K562 (cell line): ENCODE results near the gene DAP.

Experiments
- CTCF ChIP-seq, 3 experiments: IDR thresholded peaks in 2 of 3; conservative IDR thresholded peaks in 1 of 3; 2 replicates each; pipeline ENCODE4 v1.5.1; 2011 to 2012; ENCODE audit warnings: low read length in 3 of 3, mild to moderate bottlenecking in 3 of 3, control low read depth in 2 of 3, improper control_type of control experiment in 1 of 3, inconsistent platforms in 1 of 3, low read depth in 1 of 3, mixed read lengths in 1 of 3, moderate library complexity in 1 of 3; ENCODE audit not compliant: insufficient read depth in 2 of 3
- ETV6 ChIP-seq, 3 experiments: fragments of 150-350 bp in 1 of 3; sonication (generic) in 1 of 3; formaldehyde crosslinking in 1 of 3; IDR thresholded peaks; 2 replicates each; pipeline versions ENCODE4 v1.6.1 to v1.8.0; 2014 to 2022; ENCODE audit warnings: borderline replicate concordance in 2 of 3, low read depth in 2 of 3, antibody characterized with exemption in 1 of 3, low read length in 1 of 3, mild to moderate bottlenecking in 1 of 3, missing genetic modification reagents in 1 of 3
- FOS ChIP-seq: IDR thresholded peaks from 3 replicates; pipeline ENCODE4 v1.6.1; 2011; ENCODE audit not compliant: insufficient read length; ENCODE audit errors: extremely low read depth
- MAFK ChIP-seq: IDR thresholded peaks from 2 replicates; pipeline ENCODE4 v1.6.1; 2011; ENCODE audit warnings: low read length, improper control_type of control experiment
- POLR2A ChIP-seq: fragments of 450-650 bp; conservative IDR thresholded peaks from 2 replicates; pipeline ENCODE4 v1.6.1; 2016
- SMARCC2 ChIP-seq: fragments of 450-650 bp; IDR thresholded peaks from 2 replicates; pipeline ENCODE4 v1.6.1; 2017; ENCODE audit warnings: antibody characterized with exemption, moderate library complexity, mild to moderate bottlenecking, low read depth
- STAG1 ChIP-seq: sonication (generic); formaldehyde crosslinking; IDR thresholded peaks from 2 replicates; pipeline ENCODE4 v1.5.0; 2020; ENCODE audit warnings: missing genetic modification reagents, borderline replicate concordance
- ZFP36 ChIP-seq: fragments of 150-350 bp; IDR thresholded peaks from 2 replicates; pipeline ENCODE4 v1.6.1; 2018; ENCODE audit warnings: low read length, low read depth; ENCODE audit not compliant: partially characterized antibody
- TF ChIP-seq, protein P1 (sequence below): fragments of 250-450 bp; sonication (Bioruptor Pico); IDR thresholded peaks from 2 replicates; pipeline ENCODE4 v1.4.0; 2020; ENCODE audit warnings: mild to moderate bottlenecking, moderate library complexity, borderline replicate concordance

DNA sequence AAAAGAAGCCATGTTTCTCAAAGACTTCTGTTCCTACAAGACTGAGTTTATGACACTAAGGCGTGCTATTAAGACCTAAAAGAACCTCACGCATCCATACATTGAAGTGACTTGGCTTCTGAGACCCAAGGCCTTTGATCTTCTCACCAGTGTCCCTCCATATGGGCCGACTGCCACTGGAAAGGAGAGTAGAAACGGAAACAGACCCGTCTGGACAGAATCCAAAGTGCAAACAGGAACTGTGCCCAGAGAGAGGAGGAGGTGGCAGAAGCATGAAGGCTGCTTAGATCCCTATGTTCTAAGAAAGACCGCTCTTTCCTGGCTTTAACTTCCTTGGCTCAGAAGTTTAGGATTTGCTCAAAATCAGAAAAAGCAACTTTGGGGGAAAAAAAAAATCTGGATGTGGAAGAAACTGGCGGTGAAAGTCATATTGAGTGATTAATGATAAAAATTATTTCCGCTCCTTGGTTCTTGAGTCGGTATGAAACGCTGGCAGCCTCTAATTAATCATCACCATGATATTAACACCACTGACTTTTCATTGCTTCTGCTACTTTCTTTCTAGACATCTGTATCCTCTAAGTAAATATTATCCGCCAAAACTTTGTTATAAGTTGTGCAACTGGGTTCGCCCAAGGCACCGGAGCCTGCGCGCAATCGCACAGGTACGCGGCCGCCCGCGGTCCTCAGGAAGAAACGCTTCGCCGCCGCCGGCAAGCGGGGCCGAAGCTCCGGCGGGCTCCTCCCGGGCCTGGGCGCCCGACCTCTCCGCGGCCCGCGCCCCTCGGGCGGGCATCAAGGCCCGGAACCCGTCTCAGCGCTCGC, 726 bp downstream of the DAP start:
- TF ChIP-seq POLR2A (peak; percentile 31; the same call in 1 of the 2 replicates), FOS (no peak), SMARCC2 (no peak), ZFP36 (no peak), CTCF (IDR thresholded peaks at IDR 0.05 in 2 of 3, conservative IDR thresholded peaks at IDR 0.05 in 1 of 3; ENCODE audit: insufficient read depth in 2 of 3, low read depth in 1 of 3, low read length in 3 of 3) (no peak), STAG1 (CRISPR knock-in tag) (no peak; the same call in 1 of the 2 replicates), ETV6 (IDR thresholded peaks at IDR 0.05; ENCODE audit: borderline replicate concordance in 1 of 2, low read depth in 2 of 2, low read length in 1 of 2) (no peak), ETV6 (CRISPR knock-in tag; IDR thresholded peaks at IDR 0.05; ENCODE audit: borderline replicate concordance) (no peak), MAFK (no peak)
- TF ChIP-seq, protein P1, sequence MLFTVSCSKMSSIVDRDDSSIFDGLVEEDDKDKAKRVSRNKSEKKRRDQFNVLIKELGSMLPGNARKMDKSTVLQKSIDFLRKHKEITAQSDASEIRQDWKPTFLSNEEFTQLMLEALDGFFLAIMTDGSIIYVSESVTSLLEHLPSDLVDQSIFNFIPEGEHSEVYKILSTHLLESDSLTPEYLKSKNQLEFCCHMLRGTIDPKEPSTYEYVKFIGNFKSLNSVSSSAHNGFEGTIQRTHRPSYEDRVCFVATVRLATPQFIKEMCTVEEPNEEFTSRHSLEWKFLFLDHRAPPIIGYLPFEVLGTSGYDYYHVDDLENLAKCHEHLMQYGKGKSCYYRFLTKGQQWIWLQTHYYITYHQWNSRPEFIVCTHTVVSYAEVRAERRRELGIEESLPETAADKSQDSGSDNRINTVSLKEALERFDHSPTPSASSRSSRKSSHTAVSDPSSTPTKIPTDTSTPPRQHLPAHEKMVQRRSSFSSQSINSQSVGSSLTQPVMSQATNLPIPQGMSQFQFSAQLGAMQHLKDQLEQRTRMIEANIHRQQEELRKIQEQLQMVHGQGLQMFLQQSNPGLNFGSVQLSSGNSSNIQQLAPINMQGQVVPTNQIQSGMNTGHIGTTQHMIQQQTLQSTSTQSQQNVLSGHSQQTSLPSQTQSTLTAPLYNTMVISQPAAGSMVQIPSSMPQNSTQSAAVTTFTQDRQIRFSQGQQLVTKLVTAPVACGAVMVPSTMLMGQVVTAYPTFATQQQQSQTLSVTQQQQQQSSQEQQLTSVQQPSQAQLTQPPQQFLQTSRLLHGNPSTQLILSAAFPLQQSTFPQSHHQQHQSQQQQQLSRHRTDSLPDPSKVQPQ (CRISPR knock-in tag), result no peak
